ENCODE measurements around the gene WWOX.

- no peak for TF ChIP-seq POLR2A (IDR thresholded peaks at IDR 0.05; ENCODE audit: low read length)
- TF ChIP-seq GATA1 (IDR thresholded peaks at IDR 0.05; ENCODE audit: low read depth, low read length): no peak
These were observed 816.4 kb downstream of the WWOX start for GRCh38 chr16:78915811-78916345.
